Measurements from ENCODE around the gene CCDC112. TPM values are rescaled to one million over a fixed set of nuclear protein-coding genes. Genes with fewer than 3 reads are reported as not detected.
A peak's percentile ranks its signal among the peaks of the same experiment; 100 is the strongest.

CCDC112 gene, protein sequence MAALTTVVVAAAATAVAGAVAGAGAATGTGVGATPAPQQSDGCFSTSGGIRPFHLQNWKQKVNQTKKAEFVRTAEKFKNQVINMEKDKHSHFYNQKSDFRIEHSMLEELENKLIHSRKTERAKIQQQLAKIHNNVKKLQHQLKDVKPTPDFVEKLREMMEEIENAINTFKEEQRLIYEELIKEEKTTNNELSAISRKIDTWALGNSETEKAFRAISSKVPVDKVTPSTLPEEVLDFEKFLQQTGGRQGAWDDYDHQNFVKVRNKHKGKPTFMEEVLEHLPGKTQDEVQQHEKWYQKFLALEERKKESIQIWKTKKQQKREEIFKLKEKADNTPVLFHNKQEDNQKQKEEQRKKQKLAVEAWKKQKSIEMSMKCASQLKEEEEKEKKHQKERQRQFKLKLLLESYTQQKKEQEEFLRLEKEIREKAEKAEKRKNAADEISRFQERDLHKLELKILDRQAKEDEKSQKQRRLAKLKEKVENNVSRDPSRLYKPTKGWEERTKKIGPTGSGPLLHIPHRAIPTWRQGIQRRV
- 7.4 TPM for total RNA-seq
- long read RNA-seq, partial matches to known transcripts = 3 of 4 reads
- long read RNA-seq, other reads (novel, unspliced or antisense) = 0 of 4 reads

DNA sequence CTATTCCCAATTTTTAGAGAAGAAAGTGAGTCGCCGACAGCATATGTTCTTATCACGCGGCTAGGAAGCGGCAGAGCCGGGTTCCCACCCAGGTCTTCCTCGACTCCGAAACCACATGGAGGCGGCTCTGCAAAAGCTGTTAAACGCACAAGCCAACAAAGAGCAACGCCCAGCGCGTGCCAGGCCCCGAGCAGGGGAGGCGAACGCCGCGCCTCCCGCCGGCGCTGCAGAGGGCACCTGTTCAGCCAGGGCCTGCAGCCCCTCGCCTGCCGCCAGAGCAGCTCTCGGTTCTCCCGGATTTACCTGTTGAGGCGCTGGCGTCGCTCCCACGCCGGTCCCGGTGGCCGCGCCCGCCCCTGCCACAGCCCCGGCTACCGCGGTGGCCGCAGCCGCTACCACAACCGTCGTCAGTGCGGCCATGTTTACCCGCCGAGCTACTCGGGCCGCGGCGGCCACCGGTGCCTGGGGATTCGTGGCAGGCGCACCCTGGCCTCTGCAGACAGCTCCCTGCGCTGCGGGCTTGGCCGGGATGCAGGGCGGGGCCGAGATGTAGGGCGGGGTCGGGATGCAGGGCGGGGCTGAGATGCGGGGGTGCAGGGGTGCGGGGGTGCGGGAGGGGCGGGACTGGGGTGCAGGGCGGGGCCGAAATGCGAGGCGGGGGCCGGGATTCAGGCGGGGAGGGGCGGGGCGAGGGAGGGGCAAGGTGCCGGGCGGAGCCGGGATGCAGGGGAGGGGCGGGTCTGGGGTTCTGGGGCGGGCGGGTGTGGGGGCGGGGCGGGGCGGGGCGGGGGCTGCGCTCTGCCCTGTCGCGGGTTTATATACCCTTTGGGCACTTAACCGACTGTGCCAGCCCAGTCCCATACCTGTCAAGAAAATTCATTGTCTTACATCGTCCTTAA is at the start of gene CCDC112:
CCDC112 (minus strand) TSS at position 531 of the 899 bp plus-strand sequence; CDS start at position 420, 111 bp downstream.
- ATAC-seq = peak; percentile 97 to 98
- peak within 1 kb of the TSS; percentile 81 for H3K27ac ChIP-seq
- no peaks in the 10 kb centered on the region for H3K4me1 ChIP-seq
- TF ChIP-seq, protein P1, sequence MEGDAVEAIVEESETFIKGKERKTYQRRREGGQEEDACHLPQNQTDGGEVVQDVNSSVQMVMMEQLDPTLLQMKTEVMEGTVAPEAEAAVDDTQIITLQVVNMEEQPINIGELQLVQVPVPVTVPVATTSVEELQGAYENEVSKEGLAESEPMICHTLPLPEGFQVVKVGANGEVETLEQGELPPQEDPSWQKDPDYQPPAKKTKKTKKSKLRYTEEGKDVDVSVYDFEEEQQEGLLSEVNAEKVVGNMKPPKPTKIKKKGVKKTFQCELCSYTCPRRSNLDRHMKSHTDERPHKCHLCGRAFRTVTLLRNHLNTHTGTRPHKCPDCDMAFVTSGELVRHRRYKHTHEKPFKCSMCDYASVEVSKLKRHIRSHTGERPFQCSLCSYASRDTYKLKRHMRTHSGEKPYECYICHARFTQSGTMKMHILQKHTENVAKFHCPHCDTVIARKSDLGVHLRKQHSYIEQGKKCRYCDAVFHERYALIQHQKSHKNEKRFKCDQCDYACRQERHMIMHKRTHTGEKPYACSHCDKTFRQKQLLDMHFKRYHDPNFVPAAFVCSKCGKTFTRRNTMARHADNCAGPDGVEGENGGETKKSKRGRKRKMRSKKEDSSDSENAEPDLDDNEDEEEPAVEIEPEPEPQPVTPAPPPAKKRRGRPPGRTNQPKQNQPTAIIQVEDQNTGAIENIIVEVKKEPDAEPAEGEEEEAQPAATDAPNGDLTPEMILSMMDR (IDR thresholded peaks at IDR 0.05) = no peak
- no peaks in the 10 kb centered on the region for H3K27me3 ChIP-seq (ENCODE audit: low read depth)
- intact Hi-C loops (cut with DNase I) = no loop called here
- H3K9me3 ChIP-seq = no peaks in the 10 kb centered on the region
- H3K36me3 ChIP-seq = no peaks in the 10 kb centered on the region
- peak; percentile 91 for DNase-seq
- H3K4me3 ChIP-seq = peak within 1 kb of the TSS; percentile 97

DNA sequence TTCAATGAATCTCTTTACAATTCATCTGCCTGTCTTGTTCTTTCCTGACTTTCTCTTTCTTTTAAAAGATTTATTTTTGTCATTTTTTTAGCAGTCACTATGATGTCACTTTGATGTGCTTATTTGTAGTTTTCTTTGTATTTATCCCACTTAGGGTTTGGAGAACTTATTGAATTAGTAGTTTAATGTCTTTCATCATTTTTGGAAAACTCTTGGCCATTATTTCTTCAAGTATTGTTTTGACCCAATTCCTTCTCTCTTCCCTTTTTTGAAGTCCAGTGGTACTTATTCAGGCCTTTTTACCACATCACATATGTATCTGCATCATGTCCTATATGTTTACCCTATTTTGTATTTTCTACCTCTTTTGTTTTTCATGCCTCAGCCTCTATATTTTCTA is 48.9 kb upstream of the CCDC112 start:
- no peaks in the 10 kb centered on the region for H3K36me3 ChIP-seq
- H3K27ac ChIP-seq = no peak overlapping the region
- TF ChIP-seq, protein P1 (IDR thresholded peaks at IDR 0.05) = no peak
- intact Hi-C loops (cut with DNase I) = no loop called here
- H3K27me3 ChIP-seq (ENCODE audit: low read depth) = no peaks in the 10 kb centered on the region
- ATAC-seq (no peak), DNase-seq (no peak)
- H3K4me1 ChIP-seq = no peaks in the 10 kb centered on the region
- no peaks in the 10 kb centered on the region for H3K9me3 ChIP-seq
- no peak overlapping the region for H3K4me3 ChIP-seq

- H3K27ac ChIP-seq = no peak overlapping the region
- no peak for ATAC-seq
- no peaks in the 10 kb centered on the region for H3K27me3 ChIP-seq (ENCODE audit: low read depth)
- no peaks in the 10 kb centered on the region for H3K4me1 ChIP-seq
- H3K4me3 ChIP-seq = no peak overlapping the region
- TF ChIP-seq, protein P1 (IDR thresholded peaks at IDR 0.05) = no peak
- H3K9me3 ChIP-seq = no peaks in the 10 kb centered on the region
- no peaks in the 10 kb centered on the region for H3K36me3 ChIP-seq
- intact Hi-C loops (cut with DNase I) = no loop called here
- no peak for DNase-seq
These were observed 47.4 kb upstream of the CCDC112 start for GRCh38 chr5:115343855-115344254.

- no peaks in the 10 kb centered on the region for H3K27me3 ChIP-seq (ENCODE audit: low read depth)
- DNase-seq (no peak), ATAC-seq (no peak)
- intact Hi-C loops (cut with DNase I) = no loop called here
- H3K4me1 ChIP-seq = no peaks in the 10 kb centered on the region
- H3K36me3 ChIP-seq = no peaks in the 10 kb centered on the region
- H3K27ac ChIP-seq = no peak overlapping the region
- TF ChIP-seq, protein P1 (IDR thresholded peaks at IDR 0.05) = no peak
- no peaks in the 10 kb centered on the region for H3K9me3 ChIP-seq
- no peak overlapping the region for H3K4me3 ChIP-seq
These were observed 46.3 kb upstream of the CCDC112 start for GRCh38 chr5:115342590-115343377.

DNA sequence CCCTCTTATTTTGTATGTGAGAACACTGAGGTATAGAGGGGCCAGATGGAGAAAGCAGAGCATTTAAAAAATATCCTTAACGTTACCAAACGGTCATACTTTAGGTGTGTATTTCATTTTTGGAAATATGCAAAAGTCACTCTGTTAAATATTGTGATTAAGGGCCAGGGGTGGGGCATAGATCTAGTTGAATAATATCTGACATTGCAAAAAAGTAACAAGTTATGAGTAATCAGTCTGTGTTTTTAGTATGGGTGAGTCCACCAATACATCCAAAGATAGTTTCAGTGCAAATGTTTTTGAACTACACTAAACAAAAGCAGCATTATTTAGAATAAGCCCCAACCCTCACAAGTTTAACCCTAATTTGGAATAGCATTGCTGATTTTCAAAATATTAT is 45.3 kb upstream of the CCDC112 start:
- no peaks in the 10 kb centered on the region for H3K9me3 ChIP-seq
- ATAC-seq (no peak), DNase-seq (no peak)
- no peaks in the 10 kb centered on the region for H3K36me3 ChIP-seq
- H3K27me3 ChIP-seq (ENCODE audit: low read depth) = no peaks in the 10 kb centered on the region
- intact Hi-C loops (cut with DNase I) = no loop called here
- TF ChIP-seq, protein P1 (IDR thresholded peaks at IDR 0.05) = no peak
- H3K4me3 ChIP-seq = no peak overlapping the region
- H3K27ac ChIP-seq = no peak overlapping the region
- no peaks in the 10 kb centered on the region for H3K4me1 ChIP-seq

All from lower lobe of right lung (tissue), 2 donors.